ENCODE results near the gene TSPAN6.

The TSPAN6 gene

DNA sequence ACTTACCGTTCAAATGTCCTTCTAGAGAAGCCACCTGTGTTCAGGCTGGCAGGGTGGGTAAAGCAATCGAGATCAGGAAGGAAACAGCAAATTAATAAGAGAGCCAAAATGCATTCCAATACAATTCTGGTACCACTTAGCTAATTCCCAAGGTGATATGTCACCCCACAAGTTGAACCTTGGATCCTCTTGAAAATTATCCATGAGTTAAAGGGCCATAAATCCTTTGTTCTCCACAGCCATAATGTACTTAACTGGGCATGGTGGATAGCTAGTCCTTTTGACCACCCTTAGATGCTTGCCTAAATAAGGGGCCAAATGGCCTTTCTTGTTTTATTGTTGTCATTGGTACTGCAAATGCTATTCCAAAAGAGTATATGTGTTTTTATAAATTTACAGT is 49.9 kb downstream of the TSPAN6 start:
- H3K4me1 ChIP-seq: no peaks in the 10 kb centered on the region
- TF ChIP-seq Cebpa-rat (IDR thresholded peaks at IDR 0.05): no peak
- H3K4me3 ChIP-seq: no peak overlapping the region
- peaks cover 0 to 81% (median 14%) of the 10 kb centered on the region in 11 experiments; a peak in 14 of 22 replicates for H3K27me3 ChIP-seq
- H4K20me1 ChIP-seq: no peaks in the 10 kb centered on the region
- H3K4me2 ChIP-seq: no peak overlapping the region
- H3K27ac ChIP-seq: no peak overlapping the region
- no peaks in the 10 kb centered on the region for H3K9me3 ChIP-seq (replicated peaks in 1 of 11)
- no peaks in the 10 kb centered on the region for H3K36me3 ChIP-seq
- no peak overlapping the region for H3K9ac ChIP-seq

DNA sequence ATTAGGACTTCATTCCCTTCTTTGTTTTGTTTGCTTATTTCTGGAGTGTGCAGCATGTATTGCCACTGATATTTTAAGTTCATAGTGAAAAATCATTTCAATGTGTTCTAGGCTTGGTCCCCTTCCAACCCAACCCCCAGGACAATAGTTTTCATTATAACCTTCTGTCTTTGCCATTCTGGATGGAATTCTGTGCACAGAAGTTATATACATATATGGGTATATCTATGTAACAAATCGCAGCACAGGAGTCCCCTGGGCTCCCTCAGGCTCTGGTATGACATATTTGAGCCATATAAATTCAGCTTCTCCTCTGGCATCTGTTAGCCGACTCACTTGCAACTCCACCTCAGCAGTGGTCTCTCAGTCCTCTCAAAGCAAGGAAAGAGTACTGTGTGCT is 52.0 kb downstream of the TSPAN6 start, which contains the start of gene TNMD:
TSS of gene TNMD (plus strand) at position 326 of the 400 bp plus-strand sequence. CDS start 83 bp downstream, outside the sequence.
- no peak for TF ChIP-seq Cebpa-rat (IDR thresholded peaks at IDR 0.05)
- Histone ChIP-seq H3K9ac (no peak within 1 kb of the TSS), H4K20me1 (no peaks in the 10 kb centered on the region), H3K27me3 (peaks cover 0 to 63% (median 14%) of the 10 kb centered on the region in 11 experiments; a peak in 14 of 22 replicates), H3K4me3 (no peak within 1 kb of the TSS), H3K4me2 (no peak within 1 kb of the TSS), H3K36me3 (no peaks in the 10 kb centered on the region), H3K9me3 (replicated peaks in 1 of 11) (no peaks in the 10 kb centered on the region), H3K4me1 (no peaks in the 10 kb centered on the region), H3K27ac (no peak within 1 kb of the TSS)

Data from BLaER1 treated with 17β-estradiol and CSF1 and Interleukin-3, amounts not matched to agents 10 nM and 100 nM (cell line).